Calu3 (cell line): ENCODE results near the gene TSPAN12. TPM values are rescaled to one million over a fixed set of nuclear protein-coding genes. Genes with fewer than 3 reads are reported as not detected.

Source experiments
- BruUV-seq: library from RNA; stranded (reverse); fragments of 400-500 nt; replicated peaks from 2 replicates; lab custom pipeline; 2021; lab: Mats Ljungman, UMichigan
- CTCF ChIA-PET: fragments of 300-600 bp; sonication (Branson Sonifier 250); formaldehyde crosslinking; loops from one replicate; lab custom pipeline; 2022; ENCODE audit warnings: antibody characterized with exemption; lab: Charles Lee
- DNase-seq: peaks from one replicate; pipeline ENCODE4 v3.0.0; 2022
- H3K27ac Mint-ChIP-seq: one replicate; pipeline ENCODE4 v1.8.0; 2022; ENCODE audit warnings: mixed read lengths; ENCODE audit not compliant: unreplicated experiment
- H3K27me3 Mint-ChIP-seq: one replicate; pipeline ENCODE4 v1.8.0; 2022; ENCODE audit warnings: mixed read lengths; ENCODE audit not compliant: unreplicated experiment
- H3K36me3 Mint-ChIP-seq: one replicate; pipeline ENCODE4 v1.8.0; 2022; ENCODE audit warnings: mild to moderate bottlenecking, moderate library complexity, mixed read lengths; ENCODE audit not compliant: insufficient read depth, unreplicated experiment
- H3K4me1 Mint-ChIP-seq: one replicate; pipeline ENCODE4 v1.8.0; 2022; ENCODE audit warnings: mild to moderate bottlenecking, low read depth, mixed read lengths; ENCODE audit not compliant: unreplicated experiment
- H3K4me3 Mint-ChIP-seq: one replicate; pipeline ENCODE4 v1.8.0; 2022; ENCODE audit warnings: mild to moderate bottlenecking, low read depth, moderate library complexity, mixed read lengths; ENCODE audit not compliant: unreplicated experiment
- H3K9me3 Mint-ChIP-seq: one replicate; pipeline ENCODE4 v1.8.0; 2022; ENCODE audit warnings: low read depth, mixed read lengths; ENCODE audit not compliant: unreplicated experiment
- CTCF ChIP-seq: fragments of 200-600 bp; IDR thresholded peaks from one replicate; pipeline ENCODE4 v1.8.0; 2022; ENCODE audit warnings: antibody characterized with exemption; ENCODE audit not compliant: unreplicated experiment
- intact Hi-C: fragments of 100-400 bp; cut with micrococcal nuclease; formaldehyde crosslinking; loops from one replicate; pipeline ENCODE4 v1.10.0; 2022; ENCODE audit not compliant: unreplicated experiment
- total RNA-seq: library from RNA; stranded (reverse); gene quantifications from 2 replicates; pipeline ENCODE4 v1.2.3, GENCODE V29; 2022

TSPAN12 gene
- total RNA-seq, 1 experiment from 2014 or later: 14.6 TPM

GRCh38 chr7:120831260-120831659 is 26.7 kb downstream of the TSPAN12 start:
- H3K36me3 Mint-ChIP-seq: no peaks in the 10 kb centered on the region
- no peaks in the 10 kb centered on the region for H3K27me3 Mint-ChIP-seq

GRCh38 chr7:120829487-120829886 is 28.5 kb downstream of the TSPAN12 start:
- CTCF ChIA-PET: interaction anchor here (0.7 kb wide), 1 partner anchor 20 kb away, joined by 4 read pairs; no protein-coding TSS in a partner anchor
- H3K4me3 Mint-ChIP-seq: peak overlapping the region; percentile 33
- H3K36me3 Mint-ChIP-seq: no peaks in the 10 kb centered on the region
- intact Hi-C loops: no loop called here
- BruUV-seq: no TSS peak
- peaks cover under 1% of the 10 kb centered on the region for H3K4me1 Mint-ChIP-seq
- H3K27me3 Mint-ChIP-seq: no peaks in the 10 kb centered on the region
- no peaks in the 10 kb centered on the region for H3K9me3 Mint-ChIP-seq
- no peak for TF ChIP-seq CTCF
- H3K27ac Mint-ChIP-seq: peak overlapping the region; percentile 17
- DNase-seq: no peak

More at GRCh38 chr7:120831260-120831659, 26.7 kb downstream of the TSPAN12 start:
- Mint-ChIP-seq H3K9me3 (no peaks in the 10 kb centered on the region), H3K27ac (no peak overlapping the region), H3K4me3 (no peak overlapping the region), H3K4me1 (peaks cover 8% of the 10 kb centered on the region)
- intact Hi-C loops: no loop called here
- no peak for TF ChIP-seq CTCF
- no peak for DNase-seq
- CTCF ChIA-PET: no interaction called here
- no TSS peak for BruUV-seq

GRCh38 chr7:120828528-120828927 is 29.4 kb downstream of the TSPAN12 start:
- TF ChIP-seq CTCF: no peak
- H3K36me3 Mint-ChIP-seq: no peaks in the 10 kb centered on the region
- H3K4me1 Mint-ChIP-seq: no peaks in the 10 kb centered on the region
- no peak for DNase-seq
- BruUV-seq: no TSS peak
- H3K9me3 Mint-ChIP-seq: no peaks in the 10 kb centered on the region
- H3K27me3 Mint-ChIP-seq: no peaks in the 10 kb centered on the region
- H3K4me3 Mint-ChIP-seq: no peak overlapping the region
- intact Hi-C loops: no loop called here
- no peak overlapping the region for H3K27ac Mint-ChIP-seq
- CTCF ChIA-PET: no interaction called here

GRCh38 chr7:120827371-120828118 is 30.4 kb downstream of the TSPAN12 start:
- no peaks in the 10 kb centered on the region for H3K4me1 Mint-ChIP-seq
- H3K27me3 Mint-ChIP-seq: no peaks in the 10 kb centered on the region
- no peaks in the 10 kb centered on the region for H3K36me3 Mint-ChIP-seq
- intact Hi-C loops: no loop called here
- no peak overlapping the region for H3K27ac Mint-ChIP-seq
- no TSS peak for BruUV-seq
- DNase-seq: no peak
- TF ChIP-seq CTCF: no peak
- H3K9me3 Mint-ChIP-seq: no peaks in the 10 kb centered on the region
- H3K4me3 Mint-ChIP-seq: no peak overlapping the region
- CTCF ChIA-PET: no interaction called here
